Neural progenitor cell (in vitro differentiated cells): ENCODE data around the gene NPHP1.

ENCODE experiments used
- EZH2 ChIP-seq: fragments of 200-600 bp; sonication (generic); IDR thresholded peaks from 2 replicates; pipeline ENCODE4 v1.6.1; 2017; ENCODE audit warnings: antibody characterized with exemption, mild to moderate bottlenecking, moderate library complexity
- TF ChIP-seq, protein P1 (sequence below): fragments of 200-600 bp; sonication (generic); IDR thresholded peaks from 2 replicates; pipeline ENCODE4 v1.5.1; 2017; ENCODE audit warnings: antibody characterized with exemption, mild to moderate bottlenecking

DNA sequence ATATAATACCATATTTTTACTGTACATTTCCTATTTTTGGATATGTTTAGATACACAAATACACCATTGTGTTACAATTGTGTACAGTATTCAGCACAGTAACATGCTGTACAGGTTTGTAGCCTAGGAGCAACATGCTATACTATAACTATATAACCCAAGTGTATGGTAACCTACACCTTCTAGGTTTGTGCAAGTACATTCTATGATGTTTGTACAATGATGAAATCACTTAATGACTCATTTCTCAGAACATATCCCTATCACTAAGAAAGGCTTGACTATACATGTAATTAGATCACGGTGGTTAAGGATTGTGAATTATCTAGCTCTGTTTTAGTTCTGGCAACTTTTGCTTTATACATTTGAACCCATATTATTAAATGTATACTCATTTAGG lies 31.3 kb downstream of the NPHP1 start:
- TF ChIP-seq EZH2 = no peak
- TF ChIP-seq, protein P1, sequence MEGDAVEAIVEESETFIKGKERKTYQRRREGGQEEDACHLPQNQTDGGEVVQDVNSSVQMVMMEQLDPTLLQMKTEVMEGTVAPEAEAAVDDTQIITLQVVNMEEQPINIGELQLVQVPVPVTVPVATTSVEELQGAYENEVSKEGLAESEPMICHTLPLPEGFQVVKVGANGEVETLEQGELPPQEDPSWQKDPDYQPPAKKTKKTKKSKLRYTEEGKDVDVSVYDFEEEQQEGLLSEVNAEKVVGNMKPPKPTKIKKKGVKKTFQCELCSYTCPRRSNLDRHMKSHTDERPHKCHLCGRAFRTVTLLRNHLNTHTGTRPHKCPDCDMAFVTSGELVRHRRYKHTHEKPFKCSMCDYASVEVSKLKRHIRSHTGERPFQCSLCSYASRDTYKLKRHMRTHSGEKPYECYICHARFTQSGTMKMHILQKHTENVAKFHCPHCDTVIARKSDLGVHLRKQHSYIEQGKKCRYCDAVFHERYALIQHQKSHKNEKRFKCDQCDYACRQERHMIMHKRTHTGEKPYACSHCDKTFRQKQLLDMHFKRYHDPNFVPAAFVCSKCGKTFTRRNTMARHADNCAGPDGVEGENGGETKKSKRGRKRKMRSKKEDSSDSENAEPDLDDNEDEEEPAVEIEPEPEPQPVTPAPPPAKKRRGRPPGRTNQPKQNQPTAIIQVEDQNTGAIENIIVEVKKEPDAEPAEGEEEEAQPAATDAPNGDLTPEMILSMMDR = no peak
